Body of pancreas (tissue), 4 donors: ENCODE measurements around the gene LDLRAD4. TPM values are rescaled to one million over a fixed set of nuclear protein-coding genes. Genes with fewer than 3 reads are reported as not detected.

Experiments
- ATAC-seq: fragments of 150-250 bp; one replicate; pipeline ENCODE4 v1.9.1; 2016
- DNase-seq, 4 donors: peaks; one replicate each; pipeline ENCODE4 v3.0.0-alpha.2; 2019
- H3K27ac ChIP-seq, 4 donors: fragments of 200-600 bp; sonication (generic); 1 replicate in 3 of 4; 2 replicates in 1 of 4; pipeline versions ENCODE4 v1.5.1 to v1.6.1; 2016 to 2019; ENCODE audit warnings: mild to moderate bottlenecking in 1 of 4, mixed read lengths in 1 of 4, moderate library complexity in 1 of 4
- H3K27me3 ChIP-seq, 2 donors: fragments of 200-600 bp; sonication (generic); one replicate each; pipeline ENCODE4 v1.6.0; 2016; ENCODE audit warnings: mild to moderate bottlenecking in 1 of 2
- H3K36me3 ChIP-seq, 2 donors: fragments of 200-600 bp; sonication (generic); replicated peaks in 1 of 2; 2 replicates each; pipeline ENCODE4 v1.5.1; 2016; ENCODE audit warnings: low read depth in 2 of 2; ENCODE audit not compliant: insufficient read depth in 1 of 2
- H3K4me1 ChIP-seq: fragments of 200-600 bp; sonication (generic); one replicate; pipeline ENCODE4 v1.6.0; 2016
- H3K4me3 ChIP-seq, 2 donors: fragments of 200-600 bp; sonication (generic); 1 replicate in 1 of 2; 2 replicates in 1 of 2; pipeline ENCODE4 v1.5.1; 2016 to 2019
- H3K9me3 ChIP-seq, 3 donors: fragments of 200-600 bp; sonication (generic); 1 replicate in 2 of 3; 2 replicates in 1 of 3; pipeline ENCODE4 v1.5.1; 2016
- POLR2A ChIP-seq, 3 donors: fragments of 450-650 bp; IDR thresholded peaks; one replicate each; pipeline ENCODE4 v1.6.1; 2016; ENCODE audit warnings: antibody characterized with exemption in 3 of 3, mild to moderate bottlenecking in 2 of 3
- WGBS, 2 donors: methylation state at CpG; one replicate each; pipeline ENCODE4 v1.1.5; 2017; 5-methylcytosine and 5-hydroxymethylcytosine counted together
- intact Hi-C: fragments of 100-400 bp; cut with DNase I; formaldehyde crosslinking; loops from one replicate; pipeline ENCODE4 v1.15.1; 2023
- total RNA-seq, 2 donors: library from RNA; depleted of rRNA; stranded (reverse); fragments of >200 nt; gene quantifications; one replicate each; pipeline ENCODE4 v1.1.0, GENCODE V29; 2016
- TF ChIP-seq, protein P1 (sequence below), 7 experiments: fragments of 450-650 bp in 4 of 7; fragments of 200-600 bp in 3 of 7; sonication (generic) in 3 of 7; IDR thresholded peaks; one replicate each; pipeline ENCODE4 v1.5.1; 2016 to 2019; ENCODE audit warnings: antibody characterized with exemption in 7 of 7

Gene LDLRAD4
- total RNA-seq, 2 donors from 2014 or later: 8.6 to 35.9 TPM

DNA sequence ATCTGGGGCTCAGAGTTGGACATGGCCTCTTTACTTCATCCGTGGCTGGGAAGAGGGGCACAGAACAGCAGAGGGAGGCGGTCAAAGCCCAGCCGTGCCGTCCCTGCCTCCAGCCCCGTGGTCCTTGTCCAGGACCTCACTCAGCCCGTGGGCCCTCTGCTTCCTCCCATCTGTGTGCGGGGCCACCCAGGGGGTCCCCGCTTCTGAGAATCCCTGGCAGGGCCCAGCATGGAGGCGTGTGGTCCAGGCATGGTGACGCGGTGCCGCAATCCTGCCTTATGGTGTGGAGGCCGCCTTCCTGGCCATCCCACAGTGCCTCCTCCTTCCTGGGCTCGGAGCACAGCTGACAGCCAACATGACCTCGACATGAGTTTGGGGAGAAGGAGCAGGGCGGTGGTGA is 275.2 kb downstream of the LDLRAD4 start:
- no peak overlapping the region for H3K4me3 ChIP-seq
- no peaks in the 10 kb centered on the region for H3K4me1 ChIP-seq
- H3K27ac ChIP-seq: no peak overlapping the region
- 90 to 92% methylated on average over 9 to 16 of the region's 16 CpGs for WGBS, 2 donors
- TF ChIP-seq, protein P1, sequence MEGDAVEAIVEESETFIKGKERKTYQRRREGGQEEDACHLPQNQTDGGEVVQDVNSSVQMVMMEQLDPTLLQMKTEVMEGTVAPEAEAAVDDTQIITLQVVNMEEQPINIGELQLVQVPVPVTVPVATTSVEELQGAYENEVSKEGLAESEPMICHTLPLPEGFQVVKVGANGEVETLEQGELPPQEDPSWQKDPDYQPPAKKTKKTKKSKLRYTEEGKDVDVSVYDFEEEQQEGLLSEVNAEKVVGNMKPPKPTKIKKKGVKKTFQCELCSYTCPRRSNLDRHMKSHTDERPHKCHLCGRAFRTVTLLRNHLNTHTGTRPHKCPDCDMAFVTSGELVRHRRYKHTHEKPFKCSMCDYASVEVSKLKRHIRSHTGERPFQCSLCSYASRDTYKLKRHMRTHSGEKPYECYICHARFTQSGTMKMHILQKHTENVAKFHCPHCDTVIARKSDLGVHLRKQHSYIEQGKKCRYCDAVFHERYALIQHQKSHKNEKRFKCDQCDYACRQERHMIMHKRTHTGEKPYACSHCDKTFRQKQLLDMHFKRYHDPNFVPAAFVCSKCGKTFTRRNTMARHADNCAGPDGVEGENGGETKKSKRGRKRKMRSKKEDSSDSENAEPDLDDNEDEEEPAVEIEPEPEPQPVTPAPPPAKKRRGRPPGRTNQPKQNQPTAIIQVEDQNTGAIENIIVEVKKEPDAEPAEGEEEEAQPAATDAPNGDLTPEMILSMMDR (IDR thresholded peaks at IDR 0.05): no peak
- no peak for TF ChIP-seq POLR2A (IDR thresholded peaks at IDR 0.05)
- intact Hi-C loops: no loop called here
- DNase-seq (no peak), ATAC-seq (no peak)
- H3K27me3 ChIP-seq: no peaks in the 10 kb centered on the region
- no peaks in the 10 kb centered on the region for H3K36me3 ChIP-seq
- no peaks in the 10 kb centered on the region for H3K9me3 ChIP-seq

DNA sequence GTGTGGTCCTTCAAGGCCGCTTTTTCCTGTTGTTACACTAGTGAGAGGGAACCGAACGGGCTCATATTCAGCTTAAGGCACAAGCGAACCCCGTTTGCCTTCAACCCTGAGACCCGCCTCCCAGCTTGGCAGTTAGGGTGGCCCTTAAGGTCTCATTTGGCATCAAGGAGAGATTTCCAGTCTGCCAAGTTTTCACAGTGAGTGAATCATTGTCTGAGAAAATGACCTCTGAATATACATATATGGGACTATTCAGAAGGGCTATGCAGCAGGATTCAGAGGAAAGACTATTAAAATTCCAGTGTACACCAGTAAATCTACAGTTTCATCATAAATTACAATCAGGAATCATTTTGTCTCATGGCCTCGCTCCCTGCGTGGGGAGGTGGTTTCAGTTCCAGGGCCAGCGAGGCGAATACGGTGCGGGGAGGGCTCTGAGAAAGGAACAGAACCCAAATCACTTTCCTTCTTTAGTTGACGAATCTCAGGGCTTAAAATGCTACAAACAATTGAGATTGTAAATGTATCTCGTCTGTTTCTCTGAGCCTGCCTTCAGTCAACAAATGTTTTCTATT is 276.4 kb downstream of the LDLRAD4 start:
- TF ChIP-seq, protein P1 (IDR thresholded peaks at IDR 0.05): no peak
- no peak for TF ChIP-seq POLR2A (IDR thresholded peaks at IDR 0.05)
- Histone ChIP-seq H3K36me3 (no peaks in the 10 kb centered on the region), H3K27ac (peak overlapping the region in 1 of 4 donors; percentile 28), H3K9me3 (no peaks in the 10 kb centered on the region), H3K27me3 (no peaks in the 10 kb centered on the region), H3K4me3 (no peak overlapping the region), H3K4me1 (no peaks in the 10 kb centered on the region)
- intact Hi-C loops: no loop called here
- DNase-seq (no peak), ATAC-seq (no peak)
- WGBS, 2 donors: 76 to 83% methylated on average over 14 of the region's 14 CpGs

DNA sequence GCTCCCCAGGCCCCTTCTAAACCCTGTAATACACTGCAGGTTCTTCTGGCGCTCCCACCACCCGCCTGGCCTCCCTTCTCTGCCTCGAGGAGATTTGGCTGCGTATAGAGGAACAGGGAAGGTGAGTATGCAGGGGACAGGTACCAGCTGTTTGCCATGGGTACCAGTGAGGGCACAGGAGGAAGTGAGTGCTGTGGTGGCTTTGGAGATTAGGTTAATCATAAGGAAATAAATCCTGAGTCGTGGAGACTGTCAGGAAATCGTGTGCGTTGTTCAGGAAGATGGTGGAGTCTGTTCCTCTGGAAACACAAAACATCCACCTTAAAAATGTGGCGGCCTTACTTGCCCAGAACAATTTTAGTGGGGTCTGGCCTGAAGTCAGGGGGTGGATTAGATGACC is 277.4 kb downstream of the LDLRAD4 start:
- no peak for DNase-seq
- Histone ChIP-seq H3K4me1 (peaks cover 10% of the 10 kb centered on the region), H3K27ac (no peak overlapping the region), H3K27me3 (no peaks in the 10 kb centered on the region), H3K36me3 (no peaks in the 10 kb centered on the region), H3K4me3 (no peak overlapping the region), H3K9me3 (no peaks in the 10 kb centered on the region)
- ATAC-seq: no peak
- intact Hi-C loops: no loop called here
- 75 to 86% methylated on average over 8 of the region's 8 CpGs for WGBS, 2 donors
- TF ChIP-seq, protein P1 (IDR thresholded peaks at IDR 0.05): no peak
- TF ChIP-seq POLR2A (IDR thresholded peaks at IDR 0.05): no peak

DNA sequence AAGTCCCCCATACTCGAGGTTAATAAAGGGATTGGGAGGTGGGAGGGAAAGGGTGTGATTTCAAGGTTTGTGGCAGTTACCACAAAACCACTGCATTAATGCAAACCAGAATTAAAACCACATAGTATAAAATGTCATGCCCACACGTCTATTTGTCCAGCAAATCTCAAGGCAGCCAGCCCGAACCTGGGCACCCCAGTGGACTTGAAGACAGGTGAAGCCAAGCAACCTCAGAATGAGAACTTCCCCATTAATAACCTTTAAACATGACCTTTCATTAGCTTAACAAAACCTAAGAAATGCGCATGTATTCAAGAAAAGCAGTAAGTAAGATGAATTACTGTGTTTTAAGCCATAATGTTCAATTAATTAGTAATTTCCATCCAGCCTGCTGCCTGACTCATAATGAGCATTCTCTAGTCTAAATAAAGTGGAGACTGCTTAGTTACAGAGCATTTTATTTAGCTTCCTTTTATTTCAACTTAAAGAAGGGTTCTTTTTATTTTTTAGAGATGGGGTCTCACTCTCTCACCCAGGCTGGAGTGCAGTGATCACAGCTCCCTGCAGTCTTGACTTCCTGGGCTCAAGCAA is 278.2 kb downstream of the LDLRAD4 start:
- Histone ChIP-seq H3K27me3 (no peaks in the 10 kb centered on the region), H3K4me3 (no peak overlapping the region), H3K4me1 (peaks cover 18% of the 10 kb centered on the region), H3K27ac (no peak overlapping the region), H3K36me3 (no peaks in the 10 kb centered on the region), H3K9me3 (no peaks in the 10 kb centered on the region)
- ATAC-seq (no peak), DNase-seq (no peak)
- WGBS, 2 donors: 77 to 80% methylated on average over 4 of the region's 4 CpGs
- intact Hi-C loops: no loop called here
- TF ChIP-seq, protein P1 (IDR thresholded peaks at IDR 0.05): no peak
- no peak for TF ChIP-seq POLR2A (IDR thresholded peaks at IDR 0.05)

DNA sequence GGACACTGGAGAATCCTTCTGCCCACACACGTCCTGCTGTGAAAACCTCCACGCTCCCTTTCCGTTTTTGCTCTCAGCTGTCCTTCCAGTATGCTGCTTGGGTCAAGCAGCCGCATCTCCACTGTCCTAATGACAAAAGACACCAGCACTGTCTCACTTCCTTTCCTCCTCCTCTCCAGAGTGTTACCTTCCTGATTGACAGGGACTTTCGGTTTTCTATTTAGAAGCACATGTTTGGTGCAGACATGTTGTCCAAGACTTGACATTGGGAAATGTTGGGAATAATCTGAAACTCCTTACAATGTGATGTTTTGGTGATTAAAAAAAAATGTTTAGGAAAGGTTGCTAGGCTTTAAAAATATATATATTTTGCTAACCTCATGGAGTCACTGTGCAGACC is 281.2 kb downstream of the LDLRAD4 start:
- Histone ChIP-seq H3K4me1 (peaks cover 21% of the 10 kb centered on the region), H3K4me3 (no peak overlapping the region), H3K27me3 (no peaks in the 10 kb centered on the region), H3K36me3 (no peaks in the 10 kb centered on the region), H3K9me3 (no peaks in the 10 kb centered on the region), H3K27ac (no peak overlapping the region)
- intact Hi-C loops: no loop called here
- TF ChIP-seq, protein P1 (IDR thresholded peaks at IDR 0.05): no peak
- TF ChIP-seq POLR2A (IDR thresholded peaks at IDR 0.05): no peak
- 88 to 95% methylated on average over 5 of the region's 5 CpGs for WGBS, 2 donors
- DNase-seq (no peak), ATAC-seq (no peak)
